Liver (tissue), 9 donors: ENCODE results near the gene CEP83. TPM values are rescaled to one million over a fixed set of nuclear protein-coding genes. Genes with fewer than 3 reads are reported as not detected.

Experiments
- DNase-seq: peaks from one replicate; pipeline ENCODE4 v3.0.0-alpha.2; 2017; ENCODE audit warnings: low spot score
- H3K27ac ChIP-seq, 2 donors: one replicate each; pipeline ENCODE4 v1.7.0; 2013; ENCODE audit warnings: inconsistent platforms in 2 of 2, low read length in 2 of 2, control low read depth in 1 of 2, low read depth in 1 of 2, mild to moderate bottlenecking in 1 of 2
- H3K27me3 ChIP-seq, 4 donors: one replicate each; pipeline versions ENCODE4 v1.6.1 to v1.7.0; 2013; ENCODE audit warnings: low read length in 3 of 4, inconsistent platforms in 1 of 4, mild to moderate bottlenecking in 1 of 4, moderate library complexity in 1 of 4; ENCODE audit not compliant: control insufficient read depth in 4 of 4, insufficient read depth in 4 of 4
- H3K36me3 ChIP-seq, 4 donors: one replicate each; pipeline versions ENCODE4 v1.6.1 to v1.7.0; 2013; ENCODE audit warnings: low read length in 3 of 4, mild to moderate bottlenecking in 3 of 4, low read depth in 1 of 4, moderate library complexity in 1 of 4; ENCODE audit not compliant: control insufficient read depth in 4 of 4, insufficient read depth in 3 of 4
- H3K4me1 ChIP-seq, 4 donors: one replicate each; pipeline versions ENCODE4 v1.6.1 to v1.7.0; 2013; ENCODE audit warnings: low read length in 3 of 4, mild to moderate bottlenecking in 3 of 4, moderate library complexity in 1 of 4; ENCODE audit not compliant: control insufficient read depth in 4 of 4, insufficient read depth in 4 of 4
- H3K4me3 ChIP-seq, 3 donors: one replicate each; pipeline versions ENCODE4 v1.6.1 to v1.7.0; 2013; ENCODE audit warnings: low read length in 3 of 3, control low read depth in 1 of 3, low read depth in 1 of 3, mild to moderate bottlenecking in 1 of 3
- H3K9ac ChIP-seq, 2 donors: one replicate each; pipeline ENCODE4 v1.7.0; 2013; ENCODE audit warnings: low read length in 2 of 2, mild to moderate bottlenecking in 2 of 2, moderate library complexity in 2 of 2, control low read depth in 1 of 2, low read depth in 1 of 2
- H3K9me3 ChIP-seq, 4 donors: one replicate each; pipeline versions ENCODE4 v1.6.1 to v1.7.0; 2013; ENCODE audit warnings: low read length in 3 of 4; ENCODE audit not compliant: control insufficient read depth in 4 of 4
- ATF3 ChIP-seq: IDR thresholded peaks from 2 replicates; pipeline ENCODE4 v1.6.1; 2016; ENCODE audit warnings: antibody characterized with exemption
- CTCF ChIP-seq: fragments of 150-350 bp; IDR thresholded peaks from 2 replicates; pipeline ENCODE4 v1.5.1; 2017; ENCODE audit warnings: improper control_type of control experiment, low read depth, low read length; ENCODE audit not compliant: missing input control
- EGR1 ChIP-seq, 2 donors: IDR thresholded peaks; 2 replicates each; pipeline ENCODE4 v1.6.1; 2016 to 2018; ENCODE audit warnings: antibody characterized with exemption in 2 of 2, low read depth in 2 of 2
- FOXA1 ChIP-seq: IDR thresholded peaks from 2 replicates; pipeline ENCODE4 v1.6.1; 2016; ENCODE audit warnings: antibody characterized with exemption
- FOXA2 ChIP-seq: IDR thresholded peaks from 2 replicates; pipeline ENCODE4 v1.6.1; 2016; ENCODE audit warnings: antibody characterized with exemption
- GABPA ChIP-seq, 2 donors: IDR thresholded peaks in 1 of 2; conservative IDR thresholded peaks in 1 of 2; 2 replicates each; pipeline ENCODE4 v1.6.1; 2016; ENCODE audit warnings: antibody characterized with exemption in 2 of 2, mild to moderate bottlenecking in 1 of 2, moderate library complexity in 1 of 2
- HNF4G ChIP-seq: IDR thresholded peaks from 2 replicates; pipeline ENCODE4 v1.6.1; 2016; ENCODE audit warnings: antibody characterized with exemption
- JUND ChIP-seq, 2 donors: IDR thresholded peaks; 2 replicates each; pipeline ENCODE4 v1.6.1; 2016; ENCODE audit warnings: antibody characterized with exemption in 2 of 2
- MAX ChIP-seq: IDR thresholded peaks from 2 replicates; pipeline ENCODE4 v1.6.1; 2016; ENCODE audit warnings: antibody characterized with exemption
- NR2F2 ChIP-seq: IDR thresholded peaks from 2 replicates; pipeline ENCODE4 v1.6.1; 2016; ENCODE audit warnings: antibody characterized with exemption
- RAD21 ChIP-seq, 2 donors: IDR thresholded peaks; 2 replicates each; pipeline ENCODE4 v1.6.1; 2016; ENCODE audit warnings: antibody characterized with exemption in 2 of 2, mild to moderate bottlenecking in 2 of 2
- SP1 ChIP-seq: IDR thresholded peaks from 2 replicates; pipeline ENCODE4 v1.6.1; 2018; ENCODE audit warnings: antibody characterized with exemption, mild to moderate bottlenecking
- TAF1 ChIP-seq: conservative IDR thresholded peaks from 2 replicates; pipeline ENCODE4 v1.6.1; 2016; ENCODE audit warnings: antibody characterized with exemption, mild to moderate bottlenecking
- YY1 ChIP-seq: IDR thresholded peaks from 2 replicates; pipeline ENCODE4 v1.6.1; 2016; ENCODE audit warnings: antibody characterized with exemption, mild to moderate bottlenecking
- WGBS: extraction: QIAGEN DNeasy Blood & Tissue Kit; methylation state at CpG from one replicate; pipeline ENCODE4 v1.1.7; 2013; 5-methylcytosine and 5-hydroxymethylcytosine counted together
- polyA plus RNA-seq, 2 donors: library from polyadenylated mRNA; stranded (reverse) in 1 of 2; unstranded in 1 of 2; fragments of 200-250 nt in 1 of 2; fragments of >200 nt in 1 of 2; fragmentation: Nextera tagmentation in 1 of 2; extraction: Ambion mirVana in 1 of 2; gene quantifications; one replicate each; pipeline versions ENCODE4 v1.2.1 to v1.2.3, GENCODE V29; 2013 to 2015
- total RNA-seq, 2 donors: library from RNA; depleted of rRNA; stranded (reverse); fragments of >200 nt; gene quantifications; one replicate each; pipeline ENCODE4 v1.2.3, GENCODE V29; 2014
- donor health status: healthy.
- donor health status: healthy.
- donor health status: healthy.
- donor health status: healthy.
- donor health status: healthy.

Gene CEP83
- total and polyA plus RNA-seq, 4 donors = 1.9 to 8.4 (median 5.2) TPM

- H3K27me3 ChIP-seq = no peaks in the 10 kb centered on the region
- H3K9ac ChIP-seq = no peak overlapping the region
- no peak overlapping the region for H3K4me3 ChIP-seq
- TF ChIP-seq RAD21 (IDR thresholded peaks at IDR 0.05) (no peak), YY1 (no peak)
- H3K9me3 ChIP-seq = peaks cover 4 to 15% (median 11%) of the 10 kb centered on the region in 4 donors
- no peak overlapping the region for H3K27ac ChIP-seq
- WGBS = 99% methylated on average over 1 of the region's 1 CpG
- H3K36me3 ChIP-seq = no peaks in the 10 kb centered on the region
- H3K4me1 ChIP-seq = no peaks in the 10 kb centered on the region
- DNase-seq = no peak
Measured at GRCh38 chr12:94418517-94418916, 41.1 kb downstream of the CEP83 start.

GRCh38 chr12:94416613-94417012 lies 43.1 kb downstream of the CEP83 start:
- WGBS = 97% methylated on average over 2 of the region's 2 CpGs
- no peak for DNase-seq
- H3K9me3 ChIP-seq = peaks cover 0 to 2% (median under 1%) of the 10 kb centered on the region in 4 donors

GRCh38 chr12:94415066-94415465 lies 44.6 kb downstream of the CEP83 start:
- Histone ChIP-seq H3K27me3 (no peaks in the 10 kb centered on the region), H3K36me3 (peaks cover 0 to 2% (median 0%) of the 10 kb centered on the region in 4 donors), H3K4me3 (no peak overlapping the region), H3K27ac (no peak overlapping the region), H3K9ac (no peak overlapping the region), H3K9me3 (no peaks in the 10 kb centered on the region), H3K4me1 (no peaks in the 10 kb centered on the region)
- TF ChIP-seq FOXA2 = no peak
- no peak for DNase-seq

More at GRCh38 chr12:94416613-94417012, 43.1 kb downstream of the CEP83 start:
- Histone ChIP-seq H3K4me3 (no peak overlapping the region), H3K4me1 (no peaks in the 10 kb centered on the region), H3K27ac (no peak overlapping the region), H3K9ac (no peak overlapping the region), H3K27me3 (no peaks in the 10 kb centered on the region), H3K36me3 (no peaks in the 10 kb centered on the region)
- TF ChIP-seq TAF1 = no peak
- no peak for TF ChIP-seq EGR1 (IDR thresholded peaks at IDR 0.05; ENCODE audit: low read depth in 2 of 2)
- no peak for TF ChIP-seq FOXA2
- no peak for TF ChIP-seq ATF3
- no peak for TF ChIP-seq JUND (IDR thresholded peaks at IDR 0.05)
- TF ChIP-seq GABPA (IDR thresholded peaks at IDR 0.05 in 1 of 2, conservative IDR thresholded peaks at IDR 0.05 in 1 of 2) = no peak
- TF ChIP-seq SP1 = no peak
- TF ChIP-seq NR2F2 = no peak
- no peak for TF ChIP-seq MAX
- TF ChIP-seq CTCF = no peak
- no peak for TF ChIP-seq FOXA1
- TF ChIP-seq HNF4G = no peak
